ENCODE data around the gene RGS2.

Gene RGS2

DNA sequence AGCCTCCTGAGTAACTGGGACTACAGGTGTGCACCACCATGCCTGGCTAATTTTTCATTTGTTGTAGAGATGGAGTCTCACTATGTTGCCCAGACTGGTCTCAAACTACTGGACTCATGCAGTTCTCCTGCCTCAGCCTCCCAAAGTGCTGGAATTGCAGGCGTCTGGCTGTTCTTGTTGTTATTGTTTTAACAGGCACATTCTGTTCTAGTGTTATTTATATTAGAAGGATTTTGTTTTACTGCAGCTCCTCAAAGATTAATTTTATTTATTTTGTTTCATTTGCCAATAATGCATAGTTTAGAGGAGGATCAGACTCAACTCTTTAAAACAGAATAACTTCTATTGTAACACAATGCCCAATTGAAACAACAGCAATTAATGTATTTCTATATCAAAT is 35.5 kb downstream of the RGS2 start:
- no peaks in the 10 kb centered on the region for H3K27me3 ChIP-seq
- H3K9me3 ChIP-seq = no peaks in the 10 kb centered on the region
- TF ChIP-seq, protein P1, sequence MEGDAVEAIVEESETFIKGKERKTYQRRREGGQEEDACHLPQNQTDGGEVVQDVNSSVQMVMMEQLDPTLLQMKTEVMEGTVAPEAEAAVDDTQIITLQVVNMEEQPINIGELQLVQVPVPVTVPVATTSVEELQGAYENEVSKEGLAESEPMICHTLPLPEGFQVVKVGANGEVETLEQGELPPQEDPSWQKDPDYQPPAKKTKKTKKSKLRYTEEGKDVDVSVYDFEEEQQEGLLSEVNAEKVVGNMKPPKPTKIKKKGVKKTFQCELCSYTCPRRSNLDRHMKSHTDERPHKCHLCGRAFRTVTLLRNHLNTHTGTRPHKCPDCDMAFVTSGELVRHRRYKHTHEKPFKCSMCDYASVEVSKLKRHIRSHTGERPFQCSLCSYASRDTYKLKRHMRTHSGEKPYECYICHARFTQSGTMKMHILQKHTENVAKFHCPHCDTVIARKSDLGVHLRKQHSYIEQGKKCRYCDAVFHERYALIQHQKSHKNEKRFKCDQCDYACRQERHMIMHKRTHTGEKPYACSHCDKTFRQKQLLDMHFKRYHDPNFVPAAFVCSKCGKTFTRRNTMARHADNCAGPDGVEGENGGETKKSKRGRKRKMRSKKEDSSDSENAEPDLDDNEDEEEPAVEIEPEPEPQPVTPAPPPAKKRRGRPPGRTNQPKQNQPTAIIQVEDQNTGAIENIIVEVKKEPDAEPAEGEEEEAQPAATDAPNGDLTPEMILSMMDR (IDR thresholded peaks at IDR 0.05) = no peak
- no peaks in the 10 kb centered on the region for H3K36me3 ChIP-seq
- peaks cover 0 to 8% of the 10 kb centered on the region in 2 experiments for H3K4me1 ChIP-seq (ENCODE audit: control insufficient read depth in 1 of 2, insufficient read depth in 1 of 2, low read depth in 1 of 2, low read length in 1 of 2)
- no peak overlapping the region for H3K27ac ChIP-seq
- no peak overlapping the region for H3K4me3 ChIP-seq (ENCODE audit: low read depth in 1 of 2, low read length in 1 of 2)

DNA sequence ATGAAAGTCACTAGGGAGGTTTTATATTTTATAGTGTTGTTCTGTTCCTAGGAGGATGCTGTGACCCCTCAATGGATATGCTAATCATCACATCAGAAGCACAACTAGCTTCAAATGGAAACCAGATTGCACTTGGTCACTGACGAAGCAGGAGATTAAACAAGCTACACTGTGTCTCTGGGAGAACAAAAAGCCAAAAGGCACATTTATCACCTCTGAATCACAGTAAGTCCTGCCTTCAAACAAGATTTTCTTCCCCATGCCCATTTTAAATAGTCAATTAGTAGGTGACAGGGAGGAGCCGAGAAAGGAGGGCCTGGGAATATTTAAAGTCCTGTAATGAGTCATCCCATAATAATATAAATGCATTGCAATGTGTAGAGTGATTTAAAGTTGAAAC is 38.1 kb downstream of the RGS2 start:
- Histone ChIP-seq H3K4me1 (ENCODE audit: control insufficient read depth in 1 of 2, insufficient read depth in 1 of 2, low read depth in 1 of 2, low read length in 1 of 2) (peaks cover 12 to 24% of the 10 kb centered on the region in 2 experiments), H3K4me3 (ENCODE audit: low read depth in 1 of 2, low read length in 1 of 2) (no peak overlapping the region), H3K36me3 (no peaks in the 10 kb centered on the region), H3K9me3 (no peaks in the 10 kb centered on the region), H3K27ac (no peak overlapping the region), H3K27me3 (no peaks in the 10 kb centered on the region)
- TF ChIP-seq, protein P1 (IDR thresholded peaks at IDR 0.05) = no peak

DNA sequence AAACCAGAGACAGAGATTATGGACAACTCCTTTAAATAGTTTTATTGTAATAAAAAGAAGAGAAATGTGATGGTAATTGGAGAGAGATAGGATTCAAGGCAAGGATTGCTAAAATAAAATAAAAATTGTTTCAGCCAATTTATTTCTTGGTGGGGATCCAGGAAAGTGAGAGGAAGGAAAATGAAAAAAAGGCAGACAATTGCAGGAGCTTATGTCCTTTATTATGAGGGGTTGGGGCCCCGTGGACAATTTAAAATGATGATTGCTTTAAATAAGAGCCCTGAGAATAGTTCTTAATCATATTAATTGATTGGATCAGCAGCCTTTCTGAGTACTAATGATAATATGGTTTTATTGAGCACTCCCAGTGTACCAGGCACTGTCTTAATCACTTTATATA is 40.2 kb downstream of the RGS2 start:
- Histone ChIP-seq H3K4me3 (ENCODE audit: low read depth in 1 of 2, low read length in 1 of 2) (no peak overlapping the region), H3K9me3 (no peaks in the 10 kb centered on the region), H3K36me3 (no peaks in the 10 kb centered on the region), H3K27ac (no peak overlapping the region), H3K27me3 (no peaks in the 10 kb centered on the region), H3K4me1 (ENCODE audit: control insufficient read depth in 1 of 2, insufficient read depth in 1 of 2, low read depth in 1 of 2, low read length in 1 of 2) (peaks cover 12 to 24% of the 10 kb centered on the region in 2 experiments)
- TF ChIP-seq, protein P1 (IDR thresholded peaks at IDR 0.05) = no peak

DNA sequence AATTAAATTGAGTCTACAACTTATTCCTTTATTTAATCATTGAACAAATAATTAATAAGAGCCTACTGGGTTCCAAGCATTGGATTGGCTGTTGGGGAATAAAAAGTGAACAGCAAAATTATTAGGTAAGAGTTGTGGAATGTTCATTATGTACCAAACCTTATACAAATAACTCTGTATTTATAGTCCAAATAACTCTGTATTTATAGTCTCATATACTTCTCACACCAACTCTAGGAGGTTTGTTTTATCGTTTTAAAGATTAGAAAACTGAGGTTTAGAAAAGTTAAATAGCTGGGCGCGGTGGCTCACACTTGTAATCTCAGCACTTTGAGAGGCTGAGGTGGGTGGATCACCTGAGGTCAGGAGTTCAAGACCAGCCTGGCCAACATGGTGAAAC is 40.6 kb downstream of the RGS2 start:
- Histone ChIP-seq H3K4me3 (ENCODE audit: low read depth in 1 of 2, low read length in 1 of 2) (no peak overlapping the region), H3K27ac (no peak overlapping the region), H3K9me3 (no peaks in the 10 kb centered on the region), H3K27me3 (no peaks in the 10 kb centered on the region), H3K36me3 (no peaks in the 10 kb centered on the region), H3K4me1 (ENCODE audit: control insufficient read depth in 1 of 2, insufficient read depth in 1 of 2, low read depth in 1 of 2, low read length in 1 of 2) (peaks cover 12 to 24% of the 10 kb centered on the region in 2 experiments)
- TF ChIP-seq, protein P1 (IDR thresholded peaks at IDR 0.05) = no peak

DNA sequence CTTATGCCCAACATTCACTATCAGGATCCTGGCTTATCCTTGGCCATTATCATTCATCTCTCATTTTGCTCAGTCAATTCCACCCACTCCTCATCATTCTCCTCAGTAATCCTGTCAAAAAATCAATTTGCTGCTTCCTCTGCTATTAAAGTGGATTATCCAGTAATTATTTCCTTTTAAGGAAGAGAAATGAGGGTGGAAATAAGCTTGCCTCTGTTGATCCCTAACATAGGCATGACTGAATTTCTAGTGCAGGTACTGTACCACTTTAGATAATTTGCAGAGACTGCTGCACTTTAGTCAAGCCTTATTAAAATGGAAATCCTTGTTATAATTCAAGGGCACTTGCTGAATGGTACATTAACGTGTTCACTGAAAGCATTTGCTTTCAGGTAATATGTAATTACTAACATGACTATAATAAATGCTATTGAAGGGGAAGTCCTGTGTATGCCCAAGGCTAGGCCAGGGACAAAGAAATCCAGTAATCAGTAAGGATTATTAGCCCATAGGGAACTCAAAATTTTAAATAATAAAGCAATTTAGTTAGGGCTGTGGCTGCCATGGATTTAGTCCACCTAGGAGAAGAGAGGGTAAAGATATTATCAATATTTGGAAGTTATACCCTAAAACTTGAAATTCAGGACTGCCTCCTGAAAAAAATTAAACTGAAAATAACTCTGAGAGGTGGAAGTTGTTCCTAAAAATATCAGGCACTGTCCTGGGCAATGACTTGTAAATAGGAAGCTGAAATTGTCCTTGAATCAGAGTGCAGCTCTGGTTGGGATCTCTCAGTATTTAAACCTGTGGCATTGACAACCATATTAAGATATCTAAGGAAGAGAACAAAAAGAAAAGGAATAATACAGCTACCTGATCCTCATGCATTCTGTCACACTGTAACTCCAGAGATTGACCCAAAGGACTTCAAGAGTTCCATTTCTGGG is 43.4 kb downstream of the RGS2 start:
- Histone ChIP-seq H3K36me3 (no peaks in the 10 kb centered on the region), H3K4me1 (ENCODE audit: control insufficient read depth in 1 of 2, insufficient read depth in 1 of 2, low read depth in 1 of 2, low read length in 1 of 2) (peaks cover 12 to 24% of the 10 kb centered on the region in 2 experiments), H3K4me3 (ENCODE audit: low read depth in 1 of 2, low read length in 1 of 2) (no peak overlapping the region), H3K27me3 (no peaks in the 10 kb centered on the region), H3K27ac (no peak overlapping the region), H3K9me3 (no peaks in the 10 kb centered on the region)
- TF ChIP-seq, protein P1 (IDR thresholded peaks at IDR 0.05) = no peak

Measured in neutrophil (primary cell).